PFSK-1 (cell line): ENCODE measurements around the gene GSTA4.

ENCODE experiments used
- FOXP2 ChIP-seq: optimal IDR thresholded peaks from 2 replicates; pipeline ENCODE3; 2011; ENCODE audit warnings: borderline replicate concordance, control low read depth, inconsistent platforms; ENCODE audit not compliant: insufficient read depth; ENCODE audit errors: extremely low read length, extremely low read depth
- POLR2AphosphoS5 ChIP-seq: IDR thresholded peaks from 2 replicates; pipeline ENCODE4 v1.6.1; 2012; ENCODE audit warnings: low read depth, mild to moderate bottlenecking, control low read depth, low read length, moderate library complexity
- REST ChIP-seq, 2 experiments: IDR thresholded peaks; 2 replicates each; pipeline versions ENCODE4 v1.6.1 to v1.8.0; 2011 to 2012; ENCODE audit warnings: low read depth in 2 of 2, low read length in 2 of 2, control low read depth in 1 of 2, inconsistent platforms in 1 of 2, mild to moderate bottlenecking in 1 of 2, moderate library complexity in 1 of 2; ENCODE audit not compliant: insufficient read depth in 1 of 2
- SIN3A ChIP-seq: IDR thresholded peaks from 2 replicates; pipeline ENCODE4 v1.6.1; 2012; ENCODE audit warnings: mild to moderate bottlenecking, low read length, moderate library complexity, borderline replicate concordance; ENCODE audit not compliant: insufficient read depth
- TAF1 ChIP-seq: IDR thresholded peaks from 2 replicates; pipeline ENCODE4 v1.6.1; 2012; ENCODE audit warnings: low read length, control low read depth, borderline replicate concordance; ENCODE audit not compliant: insufficient read depth

GSTA4 gene

GRCh38 chr6:52929321-52930164 lies 65.5 kb downstream of the GSTA4 start:
- TF ChIP-seq POLR2AphosphoS5 (no peak), FOXP2 (no peak), TAF1 (no peak), REST (IDR thresholded peaks at IDR 0.05; ENCODE audit: insufficient read depth in 1 of 2, low read depth in 2 of 2, low read length in 2 of 2) (no peak), SIN3A (no peak)
